NCI-H2196 (cell line): ENCODE results near the gene RBFOX2.

Experiments
- DNase-seq: peaks from one replicate; lab custom pipeline; 2025; ENCODE audit not compliant: unreplicated experiment; lab: John Stamatoyannopoulos, UW

Gene RBFOX2

DNA sequence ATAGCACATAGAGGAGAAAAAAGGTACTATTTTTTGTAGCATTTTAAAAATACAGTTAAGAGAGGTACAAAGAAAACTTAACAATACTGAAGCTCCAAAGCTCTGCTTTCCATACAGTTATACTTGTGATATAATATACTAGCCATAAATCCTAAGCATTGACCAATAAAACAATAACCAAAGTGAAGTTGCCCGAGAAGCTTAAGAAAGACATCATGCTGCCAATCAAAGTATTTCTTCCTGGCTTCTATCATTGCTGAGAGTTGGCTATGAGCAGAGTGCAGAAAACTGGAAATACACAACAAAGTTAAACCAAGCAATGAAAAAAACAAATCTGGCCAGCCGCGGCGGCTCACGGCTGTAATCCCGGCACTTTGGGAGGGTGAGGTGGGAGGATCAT lies 84.2 kb downstream of the RBFOX2 start:
- DNase-seq, result no peak

DNA sequence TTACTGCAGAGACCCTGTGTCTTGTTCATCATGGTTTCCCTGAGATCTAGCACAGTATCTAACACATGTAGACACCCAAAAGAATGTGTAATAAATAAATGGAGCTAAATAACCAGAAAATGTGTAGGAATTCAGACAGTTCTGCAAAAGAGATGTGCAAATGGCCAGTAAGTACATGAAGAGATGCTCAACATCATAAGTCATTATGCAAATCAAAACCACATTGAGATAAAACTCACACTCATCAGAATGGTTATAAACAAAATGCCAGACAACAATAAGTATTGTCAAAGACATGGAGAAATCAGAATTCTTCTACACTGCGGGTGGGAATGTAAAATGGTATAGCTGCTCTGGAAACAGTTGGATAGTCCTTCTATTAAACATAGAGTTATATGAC lies 88.5 kb downstream of the RBFOX2 start:
- no peak for DNase-seq

DNA sequence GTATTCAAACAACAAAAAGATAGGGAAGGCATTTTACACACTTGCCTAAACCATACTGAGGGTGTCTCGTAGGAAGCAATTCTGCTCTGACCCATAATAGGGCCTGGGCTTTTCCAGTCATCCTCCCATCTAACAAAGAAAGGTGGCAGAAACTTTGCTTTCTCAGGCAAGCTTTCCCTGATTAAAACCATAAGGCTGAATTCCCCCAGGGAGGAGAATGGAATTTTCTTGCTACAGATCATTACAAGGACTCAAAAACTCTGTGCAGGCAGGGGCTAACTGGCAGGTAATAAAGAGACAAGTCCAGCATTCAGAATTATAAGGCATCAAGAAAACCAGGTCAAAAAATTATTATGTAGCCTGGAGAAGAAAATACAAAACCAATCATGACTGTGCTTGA lies 90.4 kb downstream of the RBFOX2 start:
- no peak for DNase-seq

DNA sequence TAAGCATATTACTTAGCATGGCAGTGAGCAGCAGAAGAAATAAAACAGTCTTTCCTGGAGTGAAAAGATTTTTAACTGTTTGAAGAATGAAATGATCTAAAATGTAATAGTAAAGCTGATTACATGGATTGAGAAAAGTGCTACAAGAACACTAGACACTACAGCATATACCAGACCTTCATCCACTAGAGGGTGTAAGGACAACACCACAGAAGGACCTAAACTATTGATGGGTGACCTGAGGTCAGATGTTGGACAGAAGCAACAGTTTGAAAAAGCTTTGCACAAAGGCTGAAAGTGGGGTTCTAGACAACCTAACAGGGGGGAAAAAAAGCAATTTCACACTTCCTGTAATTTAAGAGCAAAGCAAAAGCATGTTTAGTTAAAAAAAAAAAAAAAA lies 97.7 kb downstream of the RBFOX2 start:
- peak; percentile 22 for DNase-seq

DNA sequence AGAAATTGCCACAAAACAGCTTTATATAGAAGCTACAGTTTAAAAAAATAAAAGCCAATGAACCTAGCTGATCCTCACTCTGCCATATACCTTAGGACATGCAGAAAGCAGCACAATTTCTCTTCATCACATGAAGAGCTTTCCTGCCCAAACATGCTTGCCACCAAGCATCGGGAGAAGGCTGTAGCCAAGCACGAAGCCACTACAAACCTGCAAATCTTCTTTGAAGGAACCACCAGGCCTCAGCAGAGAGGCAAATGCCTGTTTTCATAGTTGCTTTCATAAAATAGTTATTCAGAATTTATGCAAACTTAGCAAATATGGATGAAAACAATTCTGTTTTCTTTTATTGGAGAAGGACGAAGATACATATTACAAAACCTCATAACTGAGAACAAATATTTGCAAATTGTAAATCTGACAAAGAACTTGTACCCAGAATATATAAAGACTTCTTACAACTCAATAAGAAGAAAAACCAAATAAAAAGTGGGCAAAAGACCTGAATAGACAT lies 100.3 kb downstream of the RBFOX2 start:
- no peak for DNase-seq

DNA sequence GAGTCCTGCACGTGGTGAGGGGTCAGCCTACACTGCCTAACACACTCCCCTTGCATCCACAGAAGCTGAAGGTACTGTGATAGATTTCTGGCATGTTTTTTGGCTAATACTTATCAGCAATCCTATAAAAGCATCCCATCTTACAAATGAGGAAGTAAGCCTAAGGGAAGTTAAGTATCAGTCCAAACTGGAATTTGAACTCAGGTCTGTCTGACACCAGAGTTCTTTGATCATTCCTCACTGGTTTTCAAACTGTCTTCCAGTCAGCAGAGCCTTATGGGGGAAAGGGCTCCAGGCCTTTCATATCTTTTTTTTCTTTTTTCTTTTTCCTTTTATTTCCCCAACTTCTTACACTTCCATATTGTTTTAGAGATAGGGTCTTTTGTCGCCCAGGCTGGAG lies 105.6 kb downstream of the RBFOX2 start:
- DNase-seq, result no peak

DNA sequence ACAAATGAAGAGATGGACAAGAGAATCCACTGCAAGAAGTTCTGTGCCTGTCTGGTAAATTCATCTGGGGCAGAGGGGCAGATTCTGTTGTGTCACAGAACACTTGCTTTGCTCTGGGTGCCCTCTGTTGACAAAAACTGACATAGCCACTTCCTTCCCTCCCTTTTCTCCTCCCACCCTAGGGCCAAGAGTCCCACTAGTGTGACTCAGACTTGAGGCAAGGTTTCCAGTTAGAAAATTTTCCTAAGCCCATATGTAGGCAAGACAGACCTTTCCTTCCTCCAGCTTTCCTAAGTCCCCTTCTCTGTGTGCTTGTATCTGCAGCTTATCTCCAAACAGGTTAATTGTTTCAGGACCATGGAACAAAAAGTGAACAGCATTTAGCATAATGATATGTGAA lies 106.8 kb downstream of the RBFOX2 start:
- DNase-seq, result peak; percentile 49

DNA sequence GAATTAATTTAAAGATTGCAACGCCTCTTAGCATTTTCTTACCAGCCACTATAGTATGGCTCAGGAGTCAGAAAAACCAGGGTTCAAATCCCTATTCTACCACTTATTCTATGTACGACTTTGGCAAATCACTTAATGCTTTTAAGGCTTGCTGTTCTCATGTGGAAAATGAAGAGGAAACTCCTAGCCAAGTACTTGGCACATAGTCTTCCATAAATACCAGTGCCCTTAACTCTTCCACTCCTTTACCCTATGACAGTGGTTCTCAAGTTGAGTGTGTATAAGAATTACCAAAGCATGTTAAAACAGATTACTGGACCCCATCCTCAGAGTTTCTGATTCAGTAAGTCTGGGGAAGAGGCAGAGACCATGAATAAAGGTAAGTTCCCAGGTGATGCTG lies 107.6 kb downstream of the RBFOX2 start:
- no peak for DNase-seq

DNA sequence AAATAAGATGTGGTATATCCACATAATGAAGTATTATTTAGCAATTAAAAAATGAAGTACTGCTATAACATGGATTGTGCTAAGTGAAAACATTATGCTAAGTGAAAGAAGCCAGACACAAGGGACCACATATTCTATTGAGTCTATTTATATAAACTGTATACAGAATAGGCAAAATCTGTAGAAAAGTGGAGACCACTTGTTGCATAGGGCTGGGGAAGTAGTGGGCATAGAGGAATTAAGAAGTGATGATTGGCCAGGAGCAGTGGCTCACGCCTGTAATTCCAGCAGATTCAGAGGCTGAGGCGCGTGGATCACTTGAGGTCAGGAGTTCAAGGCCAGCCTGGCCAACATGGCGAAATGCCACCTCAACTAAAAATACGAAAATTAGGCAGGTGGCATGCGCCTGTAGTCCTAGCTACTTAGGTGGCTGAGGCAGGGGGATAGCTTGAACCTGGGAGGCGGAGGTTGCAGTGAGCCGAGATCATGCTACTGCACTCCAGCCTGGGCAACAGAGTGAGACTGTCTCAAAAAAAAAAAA lies 109.6 kb downstream of the RBFOX2 start:
- no peak for DNase-seq

DNA sequence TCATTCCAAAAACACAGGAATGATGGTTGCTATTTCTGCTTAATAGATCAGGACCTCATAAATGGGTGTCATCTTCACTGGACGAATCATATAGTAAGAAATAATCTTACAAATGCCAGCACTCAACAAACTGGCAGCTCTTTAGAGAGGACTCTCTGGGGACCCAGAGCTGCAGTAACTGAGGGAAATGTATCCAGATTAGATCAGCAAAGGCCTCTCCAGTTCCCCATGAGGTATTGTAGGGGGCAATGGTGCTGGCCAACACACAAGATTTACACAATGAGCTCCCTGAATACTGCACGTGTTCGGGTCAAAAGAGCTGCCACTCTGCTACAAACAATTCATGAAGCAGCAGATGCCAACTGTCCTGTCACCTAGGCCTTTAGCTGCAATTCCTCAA lies 110.2 kb downstream of the RBFOX2 start:
- no peak for DNase-seq

DNA sequence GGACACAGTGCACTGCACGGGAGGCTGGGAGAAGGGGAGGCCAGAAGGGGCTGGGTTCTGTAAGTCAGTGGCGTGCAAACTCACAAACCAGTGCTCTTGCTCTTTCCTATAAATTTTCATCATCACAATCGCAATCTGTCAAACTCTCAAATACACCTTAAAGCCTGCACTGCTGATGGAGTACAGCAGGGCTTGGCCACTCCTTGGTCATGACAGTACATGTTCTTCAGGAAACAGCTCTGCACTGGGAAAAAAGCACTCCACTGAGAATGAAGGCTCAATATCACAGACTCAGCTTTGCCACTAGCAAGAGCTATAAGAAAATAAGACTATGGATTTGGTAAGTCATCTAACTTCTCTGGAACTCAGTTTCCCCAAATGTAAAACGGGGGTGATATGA lies 111.0 kb downstream of the RBFOX2 start:
- no peak for DNase-seq

DNA sequence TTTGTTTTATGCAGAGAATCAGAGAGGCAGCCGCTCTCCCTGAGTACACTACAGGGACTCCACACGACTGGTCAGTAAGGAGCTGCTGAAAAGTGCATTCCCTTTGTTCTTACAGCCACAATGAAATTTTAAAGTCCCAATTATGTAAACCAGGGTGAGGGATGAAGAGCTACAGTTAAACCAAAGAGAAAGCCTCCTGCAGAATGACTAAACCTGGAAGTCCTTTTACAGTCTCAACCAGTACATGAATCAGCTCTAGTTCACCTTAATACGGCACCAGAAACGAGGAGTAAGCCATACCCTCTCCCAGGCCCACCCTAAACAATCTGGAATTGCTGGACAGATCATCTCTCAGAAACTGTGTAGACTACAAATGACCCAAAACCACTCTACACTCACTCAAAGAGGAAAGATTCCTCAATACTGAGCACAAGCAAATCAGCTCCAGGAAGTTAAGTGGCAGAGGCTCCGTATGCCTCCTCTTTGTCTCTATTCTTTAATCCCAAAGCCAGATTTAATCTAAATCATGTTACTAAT lies 113.1 kb downstream of the RBFOX2 start:
- DNase-seq, result no peak

DNA sequence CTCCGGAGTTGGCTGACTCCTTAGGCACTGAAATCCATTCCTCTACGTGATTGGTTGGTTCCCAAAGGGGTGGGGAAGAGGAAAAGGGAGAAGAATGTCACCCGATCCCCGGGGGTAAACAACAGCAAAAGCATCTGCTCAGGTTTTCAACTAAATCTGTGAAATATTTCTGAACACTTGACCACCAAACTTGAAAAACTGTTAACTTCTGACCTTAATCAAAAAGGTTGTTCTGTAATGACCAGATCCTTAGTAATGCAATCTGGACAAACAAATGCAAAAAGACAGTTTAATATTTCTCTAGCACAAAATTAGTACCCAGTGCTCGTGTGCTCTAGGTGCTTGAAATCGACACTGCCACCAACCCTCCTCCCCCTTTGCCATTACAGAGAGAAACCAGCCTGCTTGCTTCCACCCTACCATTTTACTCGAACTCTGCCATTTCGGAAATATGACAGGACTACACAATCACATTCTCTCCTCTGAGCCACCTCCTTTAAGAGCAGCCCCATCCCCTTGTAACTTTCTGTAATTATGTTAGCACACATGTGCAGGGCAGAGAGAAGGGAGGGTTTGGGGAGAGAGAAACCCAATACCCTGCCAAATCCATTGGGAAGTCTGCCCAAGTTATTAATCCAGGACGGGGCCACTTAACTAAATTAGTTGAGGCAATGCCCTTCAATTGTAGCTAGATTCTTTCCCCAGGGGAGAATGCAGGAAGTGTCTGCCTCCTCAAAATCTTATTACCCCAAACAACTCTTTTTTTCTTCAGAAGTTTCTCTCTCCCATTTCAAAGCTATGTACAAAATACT lies 113.8 kb downstream of the RBFOX2 start:
- peak; percentile 75 for DNase-seq

DNA sequence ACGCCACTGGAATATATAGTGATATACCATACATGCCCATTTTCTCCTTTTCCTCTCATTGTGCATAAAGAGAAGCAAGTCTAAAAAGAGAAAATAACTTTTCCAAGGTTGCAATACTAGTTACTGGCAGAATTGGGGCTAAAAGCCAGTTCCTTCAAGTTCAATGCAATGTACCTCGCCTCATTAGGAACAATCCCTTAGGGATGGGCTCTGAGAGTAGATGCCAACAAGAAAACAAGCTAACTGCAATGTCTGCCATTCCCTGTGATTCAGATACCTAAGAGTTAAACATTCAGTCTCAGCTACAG lies 114.3 kb downstream of the RBFOX2 start:
- no peak for DNase-seq

DNA sequence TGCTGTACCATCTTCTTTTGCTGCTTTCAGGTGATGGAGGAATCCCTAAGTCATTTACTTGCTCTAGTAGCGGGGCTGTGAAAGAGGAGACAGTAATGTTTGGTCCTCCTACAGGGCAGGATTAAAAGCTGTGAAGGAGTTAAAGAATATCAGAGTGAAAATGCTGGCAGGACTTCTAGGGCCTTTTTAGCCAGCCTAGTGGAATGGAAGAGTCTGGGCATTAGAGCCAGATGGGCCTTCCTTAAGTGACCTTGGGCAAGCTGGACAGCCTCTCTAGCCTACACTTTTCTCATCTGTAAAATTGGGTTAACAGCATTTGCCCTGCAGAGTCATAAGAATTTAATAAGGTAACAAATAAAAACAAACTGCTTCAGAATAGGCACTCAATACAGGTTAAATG lies 114.7 kb downstream of the RBFOX2 start:
- DNase-seq, result no peak

DNA sequence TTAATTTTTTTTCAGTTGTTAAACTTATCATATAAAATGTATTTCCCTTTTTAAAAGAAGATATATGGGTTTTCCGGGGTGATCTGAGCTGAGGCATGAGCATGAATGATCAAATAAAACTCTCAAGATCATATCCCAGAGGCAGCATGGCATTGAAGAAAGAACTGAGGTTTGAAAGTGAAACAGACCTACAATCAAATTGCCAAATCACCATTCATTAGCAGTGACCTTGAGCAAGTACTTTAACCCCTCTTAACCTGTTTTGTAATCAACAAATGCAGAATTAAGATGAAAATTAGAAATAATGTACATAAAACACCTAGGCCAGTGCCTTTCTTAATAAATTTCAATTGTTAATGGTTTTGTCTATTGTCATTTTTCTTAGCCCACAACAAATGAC lies 116.0 kb downstream of the RBFOX2 start:
- DNase-seq, result no peak

DNA sequence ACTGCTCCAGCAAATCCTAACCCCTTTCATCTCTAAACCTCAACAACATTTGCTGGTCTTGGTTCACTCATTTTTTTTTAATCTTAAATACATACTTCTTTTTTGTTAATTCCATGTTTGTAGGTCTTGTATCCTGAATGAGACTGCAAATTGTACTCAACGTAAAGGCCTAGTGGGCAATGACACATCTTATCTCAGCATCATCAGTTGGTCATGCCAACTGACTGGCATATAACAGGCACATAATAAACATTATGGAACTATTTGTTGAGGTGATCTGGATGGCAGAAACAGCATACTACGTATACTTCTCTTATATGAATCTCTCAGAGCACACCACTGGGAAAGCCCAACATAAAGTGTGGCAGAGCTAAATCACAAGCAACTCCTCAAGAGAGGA lies 116.7 kb downstream of the RBFOX2 start:
- DNase-seq, result no peak

DNA sequence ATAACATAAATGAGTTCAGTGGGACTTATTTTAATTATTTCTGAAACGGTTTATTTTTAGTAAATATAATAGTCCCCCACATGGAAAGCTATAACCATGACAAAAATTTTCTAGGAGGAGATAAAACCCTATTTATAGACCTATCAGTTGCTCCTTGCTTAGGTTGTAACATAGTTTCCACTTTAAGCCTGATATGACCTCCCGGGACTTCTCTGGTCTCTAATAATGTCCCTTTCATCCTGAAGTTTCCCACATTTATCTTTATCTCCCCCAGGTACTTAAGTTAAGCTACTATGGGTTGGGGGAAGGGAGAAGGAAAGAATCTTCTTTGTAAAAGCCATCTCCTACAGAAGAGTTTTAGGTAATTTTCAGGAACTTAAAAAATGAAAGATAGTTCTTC lies 117.7 kb downstream of the RBFOX2 start:
- no peak for DNase-seq

DNA sequence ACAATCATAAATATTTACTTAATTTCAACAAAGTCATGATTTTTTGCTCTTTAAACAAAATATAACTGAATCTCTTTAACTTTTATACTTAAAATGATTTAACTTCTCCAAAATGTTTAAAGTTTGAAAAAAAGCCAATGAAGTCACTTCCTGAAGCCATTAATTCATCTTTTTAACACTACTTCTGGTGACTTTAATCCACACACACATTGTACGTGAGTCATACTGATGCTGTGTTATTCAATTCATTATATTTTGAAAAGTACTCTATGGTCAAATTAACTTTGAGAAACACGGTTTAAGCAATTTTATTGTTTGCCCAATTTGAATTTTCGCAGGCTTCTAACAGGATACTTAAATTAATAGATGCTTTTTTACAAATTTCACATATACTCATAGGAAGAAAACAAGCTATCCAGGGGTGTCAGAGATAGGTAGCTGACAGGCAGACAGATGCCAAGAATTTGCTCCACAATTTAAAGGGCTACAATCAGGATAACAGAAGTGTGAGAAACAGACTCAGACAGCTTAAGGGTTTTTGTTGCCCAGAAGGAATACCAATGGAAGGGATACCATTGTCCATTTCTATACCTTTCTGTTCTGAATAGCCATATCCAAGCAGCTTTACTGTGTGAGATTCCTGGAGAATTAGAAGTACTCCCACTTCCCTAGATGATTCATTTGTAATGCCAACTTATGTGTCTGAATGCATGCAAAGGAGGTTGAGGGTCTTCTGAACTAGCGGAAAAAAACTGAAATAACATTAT lies 118.4 kb downstream of the RBFOX2 start:
- no peak for DNase-seq

DNA sequence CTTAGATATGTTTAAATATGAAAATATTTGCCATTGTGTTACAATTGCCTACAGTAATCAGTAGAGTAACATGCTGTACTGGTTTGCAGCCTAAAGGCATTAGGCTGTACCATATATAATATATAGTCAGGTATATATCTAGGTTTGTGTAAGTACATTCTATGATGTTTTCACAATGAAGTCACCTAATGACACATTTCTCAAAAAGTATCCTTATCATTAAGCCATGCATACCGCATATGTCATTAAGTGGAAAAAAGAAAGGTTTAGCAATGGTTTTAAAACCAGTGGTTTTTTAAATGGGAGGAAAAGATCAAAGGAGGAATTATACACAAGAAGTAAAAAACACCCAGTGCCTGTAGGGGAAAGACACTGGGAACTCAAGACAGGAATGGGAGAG lies 122.7 kb downstream of the RBFOX2 start:
- no peak for DNase-seq

DNA sequence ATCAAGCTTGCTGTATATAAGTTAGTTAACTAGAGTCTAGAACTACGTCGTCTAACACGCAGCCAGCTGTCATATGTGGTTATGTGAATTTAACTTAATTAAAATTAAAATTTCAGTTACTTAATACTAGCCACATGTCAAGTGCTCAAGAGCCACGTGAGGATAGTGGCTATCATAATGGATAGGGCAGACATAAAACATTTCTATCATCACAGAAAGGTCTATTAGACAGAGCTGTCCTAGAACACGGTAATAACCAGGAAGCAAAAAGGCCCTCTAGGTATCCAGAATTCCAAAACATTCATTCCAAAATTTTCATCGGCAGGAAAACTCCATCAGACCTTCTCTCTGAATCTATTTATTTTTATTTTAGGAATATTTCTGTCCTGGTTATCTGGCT lies 123.9 kb downstream of the RBFOX2 start:
- DNase-seq, result no peak

DNA sequence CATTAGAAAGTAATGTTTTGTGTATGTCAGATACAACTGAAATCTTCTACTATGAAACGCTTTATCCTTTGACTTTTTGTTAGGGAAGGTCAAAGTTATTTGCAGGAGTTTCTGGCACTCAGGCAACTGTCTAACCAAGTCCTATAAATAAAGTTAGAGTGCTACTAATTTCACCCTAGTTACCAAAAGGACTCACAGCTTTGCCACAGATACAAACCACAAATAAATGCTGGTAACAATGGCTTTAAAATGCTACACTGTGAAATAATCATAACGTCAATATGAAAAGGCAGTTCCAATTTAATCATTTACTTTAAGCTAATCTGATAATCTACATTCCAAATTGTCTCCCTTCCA lies 124.3 kb downstream of the RBFOX2 start:
- DNase-seq, result no peak
